ENCODE measurements around the gene BANK1. TPM values are rescaled to one million over a fixed set of nuclear protein-coding genes. Genes with fewer than 3 reads are reported as not detected.

The BANK1 gene
- total RNA-seq, 1 experiment from 2014 or later, result 1.1 TPM

DNA sequence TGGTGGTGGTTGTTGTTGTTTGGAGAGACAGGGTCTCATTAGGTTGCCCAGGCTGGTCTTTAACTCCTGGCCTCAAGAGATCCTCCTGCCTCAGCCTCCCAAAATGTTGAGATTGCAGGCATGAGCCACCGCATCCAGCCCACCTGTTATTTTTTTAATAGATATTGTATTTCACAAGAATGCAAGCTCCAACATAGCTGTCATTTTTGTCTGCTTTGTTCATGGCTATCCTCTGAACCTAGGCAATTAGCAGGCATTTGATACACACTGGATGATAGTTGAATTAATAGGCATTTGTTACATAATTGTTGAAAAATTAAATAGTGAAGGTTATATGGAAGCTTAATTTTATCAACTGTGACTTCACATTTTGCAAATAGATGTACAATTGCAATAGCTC lies 64.7 kb downstream of the BANK1 start:
- no peak overlapping the region for H2AK5ac ChIP-seq (ENCODE audit: insufficient read length, low read length)
- H3K36me3 Mint-ChIP-seq (ENCODE audit: insufficient read depth in 1 of 3, low read depth in 3 of 3), result no peaks in the 10 kb centered on the region
- H2BK20ac ChIP-seq (ENCODE audit: low read depth, low read length, poor library complexity, severe bottlenecking), result no peak overlapping the region
- no peak overlapping the region for H4K91ac ChIP-seq (ENCODE audit: insufficient read length, low read depth, low read length)
- H4K8ac ChIP-seq (replicated peaks; ENCODE audit: insufficient read length, low read depth, low read length), result no peak overlapping the region
- no CpG with 5 or more reads among the region's 1 CpG for WGBS (ENCODE audit: extremely low coverage, insufficient read length, low lambda C conversion rate)
- no peak overlapping the region for H3K9ac ChIP-seq (ENCODE audit: extremely low read depth, insufficient read length, low read length)
- H3T11ph ChIP-seq (ENCODE audit: low read length), result no peak overlapping the region
- no peaks in the 10 kb centered on the region for H3K23me2 ChIP-seq (ENCODE audit: insufficient read length, low read depth, low read length, poor library complexity, severe bottlenecking)
- no peaks in the 10 kb centered on the region for H3K9me3 ChIP-seq (ENCODE audit: control insufficient read depth, low read depth, low read length)
- H3K27me3 ChIP-seq (ENCODE audit: insufficient read depth, low read length), result no peaks in the 10 kb centered on the region
- no peak overlapping the region for H2AFZ ChIP-seq (ENCODE audit: low read length)
- no peak overlapping the region for H2BK15ac ChIP-seq (ENCODE audit: low read depth, low read length)
- no peak overlapping the region for H3K4me3 Mint-ChIP-seq
- TF ChIP-seq, protein P1, sequence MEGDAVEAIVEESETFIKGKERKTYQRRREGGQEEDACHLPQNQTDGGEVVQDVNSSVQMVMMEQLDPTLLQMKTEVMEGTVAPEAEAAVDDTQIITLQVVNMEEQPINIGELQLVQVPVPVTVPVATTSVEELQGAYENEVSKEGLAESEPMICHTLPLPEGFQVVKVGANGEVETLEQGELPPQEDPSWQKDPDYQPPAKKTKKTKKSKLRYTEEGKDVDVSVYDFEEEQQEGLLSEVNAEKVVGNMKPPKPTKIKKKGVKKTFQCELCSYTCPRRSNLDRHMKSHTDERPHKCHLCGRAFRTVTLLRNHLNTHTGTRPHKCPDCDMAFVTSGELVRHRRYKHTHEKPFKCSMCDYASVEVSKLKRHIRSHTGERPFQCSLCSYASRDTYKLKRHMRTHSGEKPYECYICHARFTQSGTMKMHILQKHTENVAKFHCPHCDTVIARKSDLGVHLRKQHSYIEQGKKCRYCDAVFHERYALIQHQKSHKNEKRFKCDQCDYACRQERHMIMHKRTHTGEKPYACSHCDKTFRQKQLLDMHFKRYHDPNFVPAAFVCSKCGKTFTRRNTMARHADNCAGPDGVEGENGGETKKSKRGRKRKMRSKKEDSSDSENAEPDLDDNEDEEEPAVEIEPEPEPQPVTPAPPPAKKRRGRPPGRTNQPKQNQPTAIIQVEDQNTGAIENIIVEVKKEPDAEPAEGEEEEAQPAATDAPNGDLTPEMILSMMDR (conservative IDR thresholded peaks at IDR 0.05), result no peak
- H3K4me2 ChIP-seq (ENCODE audit: insufficient read depth, insufficient read length, low read length), result no peak overlapping the region
- H3K9me3 Mint-ChIP-seq, result no peaks in the 10 kb centered on the region
- H3K27ac Mint-ChIP-seq, result no peak overlapping the region
- no peaks in the 10 kb centered on the region for H3K27me3 Mint-ChIP-seq (ENCODE audit: low read depth)
- no peaks in the 10 kb centered on the region for H3K79me1 ChIP-seq (ENCODE audit: insufficient read depth, low read depth, low read length, poor library complexity, severe bottlenecking)
- H3K4me1 Mint-ChIP-seq, result peaks cover 3 to 6% of the 10 kb centered on the region in 2 experiments; a peak in 1 of 4 replicates
- no peak overlapping the region for H3K56ac ChIP-seq (ENCODE audit: insufficient read length, low read depth, low read length)
- no peaks in the 10 kb centered on the region for H3K4me1 ChIP-seq (ENCODE audit: insufficient read depth, low read length)
- no peak overlapping the region for H3K27ac ChIP-seq (ENCODE audit: insufficient read length, low read depth, low read length)
- H4K20me1 ChIP-seq (ENCODE audit: control insufficient read depth, insufficient read depth, insufficient read length), result no peaks in the 10 kb centered on the region
- H3K79me2 ChIP-seq (ENCODE audit: insufficient read depth, low read length), result no peaks in the 10 kb centered on the region
- no peak overlapping the region for H4K5ac ChIP-seq (ENCODE audit: insufficient read length, low read depth, low read length)
- no peak overlapping the region for H3K4ac ChIP-seq (ENCODE audit: low read depth, low read length)
- no peak overlapping the region for H3K18ac ChIP-seq (ENCODE audit: insufficient read length, low read depth, low read length)
- DNase-seq, result no peak
- H3K23ac ChIP-seq (ENCODE audit: insufficient read length, low read depth, low read length), result no peak overlapping the region
- no peak overlapping the region for H2BK5ac ChIP-seq (ENCODE audit: insufficient read length, low read length)
- no peak overlapping the region for H3K14ac ChIP-seq (ENCODE audit: insufficient read depth, low read length)
- no peak overlapping the region for H2BK12ac ChIP-seq (ENCODE audit: insufficient read length, low read depth, low read length)
- H2BK120ac ChIP-seq (ENCODE audit: low read depth, low read length, poor library complexity, severe bottlenecking), result no peak overlapping the region

Data from H9 (cell line).